ENCODE data around the gene PSMA4.
"Not testable (repeated sequence)": the region's sequence is repeated elsewhere in the genome, so short reads cannot be mapped to it uniquely, and the experiment has no call there.

The PSMA4 gene

GRCh38 chr15:78540141-78540870, at the start of gene PSMA4:
Gene PSMA4, plus strand, starts transcription at chr15:78540444. Its CDS starts 1,484 bp downstream, at chr15:78541928.
- H3K27me3 Mint-ChIP-seq, result no peaks in the 10 kb centered on the region
- H3K36me3 Mint-ChIP-seq, result peaks cover 8% of the 10 kb centered on the region
- peak within 1 kb of the TSS; percentile 98 for H3K27ac Mint-ChIP-seq

GRCh38 chr15:78492872-78493271, 47.4 kb upstream of the PSMA4 start:
- Mint-ChIP-seq H3K27ac (peak overlapping the region; percentile 13), H3K36me3 (peaks cover 12% of the 10 kb centered on the region), H3K4me3 (no peak overlapping the region), H3K27me3 (no peaks in the 10 kb centered on the region), H3K4me1 (ENCODE audit: low read depth) (peaks cover 13% of the 10 kb centered on the region), H3K9me3 (ENCODE audit: low read depth) (no peaks in the 10 kb centered on the region)

More at GRCh38 chr15:78540141-78540870, at the start of gene PSMA4:
- Mint-ChIP-seq H3K4me1 (ENCODE audit: low read depth) (peaks cover 35% of the 10 kb centered on the region), H3K4me3 (peak within 1 kb of the TSS; percentile 96), H3K9me3 (ENCODE audit: low read depth) (no peaks in the 10 kb centered on the region)

DNA sequence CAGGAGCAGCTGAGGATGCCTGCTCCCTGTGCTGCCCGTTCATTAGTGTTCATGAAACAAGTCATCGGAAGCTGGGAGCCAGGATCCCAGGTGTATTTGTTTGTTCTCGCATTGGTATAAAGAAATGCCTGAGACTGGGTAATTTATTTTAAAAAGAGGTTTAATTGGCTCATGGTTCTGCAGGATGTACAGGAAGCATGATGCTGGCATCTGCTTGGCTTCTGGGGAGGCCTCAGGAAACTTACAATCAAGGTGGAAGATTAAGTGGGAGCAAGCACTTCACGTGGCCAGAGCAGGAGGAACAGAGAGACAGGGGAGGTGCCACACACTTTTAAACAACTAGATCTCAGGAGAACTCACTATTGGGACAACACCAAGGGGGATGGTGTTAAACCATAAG, 38.4 kb upstream of the PSMA4 start:
- no peaks in the 10 kb centered on the region for H3K9me3 Mint-ChIP-seq (ENCODE audit: low read depth)
- peaks cover 1% of the 10 kb centered on the region for H3K4me1 Mint-ChIP-seq (ENCODE audit: low read depth)
- H3K36me3 Mint-ChIP-seq, result peaks cover 10% of the 10 kb centered on the region
- no peak overlapping the region for H3K4me3 Mint-ChIP-seq
- H3K27ac Mint-ChIP-seq, result no peak overlapping the region
- H3K27me3 Mint-ChIP-seq, result no peaks in the 10 kb centered on the region

GRCh38 chr15:78502641-78503040, 37.6 kb upstream of the PSMA4 start:
- Mint-ChIP-seq H3K36me3 (peaks cover 10% of the 10 kb centered on the region), H3K9me3 (ENCODE audit: low read depth) (no peaks in the 10 kb centered on the region), H3K27me3 (no peaks in the 10 kb centered on the region), H3K4me1 (ENCODE audit: low read depth) (peaks cover 6% of the 10 kb centered on the region), H3K4me3 (no peak overlapping the region), H3K27ac (no peak overlapping the region)

DNA sequence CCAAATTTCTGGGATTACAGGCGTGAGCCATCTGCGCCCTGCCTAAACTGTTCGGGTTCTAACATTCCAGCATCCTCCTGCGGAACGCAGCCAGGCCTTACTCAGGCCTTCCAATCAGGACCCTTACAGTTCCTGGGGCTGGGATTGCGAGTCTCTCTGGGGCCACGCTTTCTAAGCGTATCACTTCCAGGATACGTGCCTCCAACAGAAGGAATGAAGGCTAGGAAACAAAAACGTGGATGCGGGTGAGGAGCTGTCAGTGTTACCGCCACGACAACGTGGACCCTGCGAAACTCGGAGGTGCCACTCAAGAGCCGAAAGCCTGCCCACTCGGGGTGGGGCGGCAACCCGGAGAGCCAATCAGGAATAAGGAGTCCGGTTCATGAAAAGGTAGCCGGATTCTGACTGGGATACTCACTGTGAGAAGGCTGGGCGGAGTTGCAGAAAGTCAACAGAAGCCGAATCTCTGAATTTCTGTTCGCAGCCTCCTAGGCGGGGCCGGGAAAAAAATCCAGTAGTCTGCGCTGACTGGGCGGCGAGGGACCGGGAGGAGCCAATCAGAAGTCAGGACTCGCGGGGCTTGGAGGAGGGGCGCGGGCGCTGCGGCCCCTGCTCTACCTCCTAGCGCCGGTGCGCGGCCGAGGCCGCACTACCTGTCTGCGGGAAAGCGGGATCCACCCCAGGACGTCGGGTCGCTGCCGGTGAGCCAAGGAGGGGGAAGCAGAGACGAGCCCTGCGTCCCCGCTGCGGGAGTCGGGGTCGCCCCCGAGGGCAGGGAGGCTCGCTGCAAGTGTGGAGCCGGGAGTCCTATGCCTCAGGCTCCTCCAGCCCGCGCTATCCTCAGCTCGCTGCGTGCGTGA, 33.0 kb upstream of the PSMA4 start, which contains the start of gene HYKK:
TSS of gene HYKK (plus strand) at position 607 of the 860 bp plus-strand sequence. CDS start 5,512 bp downstream, outside the sequence.
- Mint-ChIP-seq H3K36me3 (peaks cover under 1% of the 10 kb centered on the region), H3K27me3 (no peaks in the 10 kb centered on the region), H3K4me3 (peak within 1 kb of the TSS; percentile 93), H3K4me1 (ENCODE audit: low read depth) (peaks cover 20% of the 10 kb centered on the region), H3K27ac (peak within 1 kb of the TSS; percentile 61), H3K9me3 (ENCODE audit: low read depth) (no peaks in the 10 kb centered on the region)

DNA sequence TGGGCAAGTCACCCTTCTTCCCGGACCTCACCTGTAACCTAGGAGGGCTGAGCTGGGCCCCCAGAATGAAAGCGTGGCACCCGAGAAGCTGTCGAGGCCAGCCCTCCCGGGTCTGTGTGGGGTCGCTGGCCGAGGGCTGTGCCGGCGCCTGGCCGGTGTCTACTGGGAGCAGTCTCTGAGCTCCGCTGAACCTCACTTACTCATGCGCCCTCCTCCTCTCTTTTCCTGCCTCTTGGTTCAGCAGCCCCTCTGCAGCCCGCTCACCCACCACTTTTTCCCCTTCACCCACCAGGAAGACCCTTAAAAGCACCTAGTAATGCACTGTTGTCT, 32.4 kb upstream of the PSMA4 start:
- peak overlapping the region; percentile 41 for H3K27ac Mint-ChIP-seq
- peaks cover 20% of the 10 kb centered on the region for H3K4me1 Mint-ChIP-seq (ENCODE audit: low read depth)
- peak overlapping the region; percentile 93 for H3K4me3 Mint-ChIP-seq
- no peaks in the 10 kb centered on the region for H3K36me3 Mint-ChIP-seq
- no peaks in the 10 kb centered on the region for H3K27me3 Mint-ChIP-seq
- H3K9me3 Mint-ChIP-seq (ENCODE audit: low read depth), result no peaks in the 10 kb centered on the region

DNA sequence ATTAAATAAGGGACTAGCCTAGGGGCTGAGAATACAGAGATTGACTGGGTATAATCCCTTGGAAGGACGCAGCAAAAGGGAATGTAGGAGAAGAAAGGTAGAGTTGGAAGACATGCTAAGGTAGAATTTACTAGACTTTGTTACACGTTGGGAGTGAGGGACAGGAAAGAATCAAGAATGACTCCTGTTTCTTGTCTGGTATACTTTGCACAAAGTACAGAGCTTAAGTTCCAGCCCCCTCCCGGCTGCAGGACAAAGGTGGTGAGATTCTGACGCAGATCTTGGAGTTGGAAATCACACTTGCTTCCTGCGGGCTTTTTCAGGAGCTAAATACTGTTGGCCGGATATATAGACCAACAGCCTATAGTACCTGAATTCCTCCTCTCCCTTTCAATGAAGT, 32.0 kb upstream of the PSMA4 start:
- no peaks in the 10 kb centered on the region for H3K9me3 Mint-ChIP-seq (ENCODE audit: low read depth)

GRCh38 chr15:78509726-78510312, 30.4 kb upstream of the PSMA4 start:
- H3K4me1 Mint-ChIP-seq (ENCODE audit: low read depth), result peaks cover 20% of the 10 kb centered on the region
- no peaks in the 10 kb centered on the region for H3K36me3 Mint-ChIP-seq
- no peak overlapping the region for H3K4me3 Mint-ChIP-seq
- no peaks in the 10 kb centered on the region for H3K9me3 Mint-ChIP-seq (ENCODE audit: low read depth)
- no peak overlapping the region for H3K27ac Mint-ChIP-seq
- H3K27me3 Mint-ChIP-seq, result no peaks in the 10 kb centered on the region

More for the DNA sequence above, 32.0 kb upstream of the PSMA4 start:
- Mint-ChIP-seq H3K27me3 (no peaks in the 10 kb centered on the region), H3K27ac (peak overlapping the region; percentile 41), H3K4me3 (peak overlapping the region; percentile 93), H3K36me3 (no peaks in the 10 kb centered on the region), H3K4me1 (ENCODE audit: low read depth) (peaks cover 20% of the 10 kb centered on the region)

DNA sequence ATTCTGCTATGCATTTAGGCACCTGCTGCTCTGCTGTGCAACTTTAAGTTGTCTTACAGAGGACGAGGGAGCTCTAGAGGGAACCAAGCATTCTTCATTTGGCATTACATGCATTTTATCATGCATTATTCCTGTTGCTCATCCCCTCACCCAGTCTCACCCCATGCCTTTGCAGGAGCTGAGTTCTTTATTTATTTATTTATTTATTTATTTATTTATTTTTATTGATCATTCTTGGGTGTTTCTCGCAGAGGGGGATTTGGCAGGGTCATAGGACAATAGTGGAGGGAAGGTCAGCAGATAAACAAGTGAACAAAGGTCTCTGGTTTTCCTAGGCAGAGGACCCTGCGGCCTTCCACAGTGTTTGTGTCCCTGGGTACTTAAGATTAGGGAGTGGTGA, 20.2 kb upstream of the PSMA4 start:
- not testable (repeated sequence) for H3K4me1 Mint-ChIP-seq (ENCODE audit: low read depth); H3K9me3 Mint-ChIP-seq (ENCODE audit: low read depth); H3K36me3 Mint-ChIP-seq; H3K4me3 Mint-ChIP-seq; H3K27me3 Mint-ChIP-seq; H3K27ac Mint-ChIP-seq

- Mint-ChIP-seq H3K36me3 (peaks cover 3% of the 10 kb centered on the region), H3K4me3 (no peak overlapping the region), H3K4me1 (ENCODE audit: low read depth) (no peaks in the 10 kb centered on the region), H3K27ac (no peak overlapping the region), H3K27me3 (no peaks in the 10 kb centered on the region), H3K9me3 (ENCODE audit: low read depth) (no peaks in the 10 kb centered on the region)
These were observed 16.0 kb upstream of the PSMA4 start for GRCh38 chr15:78524230-78524629.

GRCh38 chr15:78527325-78527724, 12.9 kb upstream of the PSMA4 start:
- H3K4me3 Mint-ChIP-seq, result no peak overlapping the region
- no peaks in the 10 kb centered on the region for H3K9me3 Mint-ChIP-seq (ENCODE audit: low read depth)
- H3K4me1 Mint-ChIP-seq (ENCODE audit: low read depth), result no peaks in the 10 kb centered on the region
- no peak overlapping the region for H3K27ac Mint-ChIP-seq
- H3K36me3 Mint-ChIP-seq, result no peaks in the 10 kb centered on the region
- H3K27me3 Mint-ChIP-seq, result no peaks in the 10 kb centered on the region

DNA sequence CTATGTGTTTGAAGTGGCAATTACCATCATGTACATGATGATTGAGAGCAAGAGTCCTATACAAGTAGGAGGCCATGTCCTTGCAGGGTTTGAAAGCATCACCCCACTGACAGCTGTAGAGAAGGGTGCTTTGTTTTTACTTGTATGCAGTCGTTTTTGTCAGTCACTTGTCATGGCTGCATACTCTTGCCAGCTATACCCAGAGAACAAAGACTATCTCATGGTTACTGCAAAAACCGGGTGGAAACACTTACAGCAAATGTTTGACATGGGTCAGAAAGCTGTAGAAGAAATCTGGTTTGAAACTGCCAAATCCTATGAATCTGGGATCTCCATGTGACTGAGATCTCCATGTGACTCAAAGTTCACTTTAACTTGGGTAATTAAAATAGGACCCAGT, 6.9 kb upstream of the PSMA4 start:
- Mint-ChIP-seq H3K4me3 (no peak overlapping the region), H3K27ac (no peak overlapping the region), H3K4me1 (ENCODE audit: low read depth) (no peaks in the 10 kb centered on the region), H3K27me3 (no peaks in the 10 kb centered on the region), H3K36me3 (no peaks in the 10 kb centered on the region), H3K9me3 (ENCODE audit: low read depth) (no peaks in the 10 kb centered on the region)

- H3K9me3 Mint-ChIP-seq (ENCODE audit: low read depth), result no peaks in the 10 kb centered on the region
- H3K4me1 Mint-ChIP-seq (ENCODE audit: low read depth), result peaks cover 8% of the 10 kb centered on the region
- no peak overlapping the region for H3K4me3 Mint-ChIP-seq
- H3K27me3 Mint-ChIP-seq, result no peaks in the 10 kb centered on the region
- H3K36me3 Mint-ChIP-seq, result no peaks in the 10 kb centered on the region
- H3K27ac Mint-ChIP-seq, result no peak overlapping the region
These were observed 4.1 kb upstream of the PSMA4 start for GRCh38 chr15:78536134-78536533.

GRCh38 chr15:78537266-78537905, 2.9 kb upstream of the PSMA4 start:
- peaks cover 18% of the 10 kb centered on the region for H3K4me1 Mint-ChIP-seq (ENCODE audit: low read depth)
- peaks cover 5% of the 10 kb centered on the region for H3K36me3 Mint-ChIP-seq
- no peaks in the 10 kb centered on the region for H3K9me3 Mint-ChIP-seq (ENCODE audit: low read depth)
- H3K4me3 Mint-ChIP-seq, result no peak overlapping the region
- H3K27ac Mint-ChIP-seq, result no peak overlapping the region
- H3K27me3 Mint-ChIP-seq, result no peaks in the 10 kb centered on the region

DNA sequence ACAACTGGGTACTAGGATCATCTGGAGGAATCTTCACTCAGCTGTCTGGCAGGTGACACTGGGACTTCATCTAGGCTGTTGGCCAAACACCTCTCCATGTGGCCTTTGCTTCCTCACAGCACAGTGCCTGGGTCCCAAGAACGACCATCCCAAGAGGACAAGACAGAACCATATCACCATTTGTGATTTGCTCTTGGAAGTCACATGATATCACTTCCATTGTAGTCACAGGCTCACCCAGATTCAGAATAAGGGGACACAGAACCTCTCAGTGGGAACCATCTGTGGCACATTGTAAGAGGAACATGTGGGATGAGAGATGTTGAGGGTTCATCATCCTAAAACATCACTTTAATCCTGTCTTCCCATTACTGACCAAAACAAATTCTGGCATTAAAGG, 1.9 kb upstream of the PSMA4 start:
- Mint-ChIP-seq H3K4me3 (no peak overlapping the region), H3K27me3 (no peaks in the 10 kb centered on the region), H3K4me1 (ENCODE audit: low read depth) (peaks cover 28% of the 10 kb centered on the region), H3K27ac (no peak overlapping the region), H3K36me3 (peaks cover 5% of the 10 kb centered on the region), H3K9me3 (ENCODE audit: low read depth) (no peaks in the 10 kb centered on the region)

All from activated naive CD8-positive, alpha-beta T cell (primary cell).